GM21526 (cell line): ENCODE data around the gene OR5H14.
A peak's percentile ranks its signal among the peaks of the same experiment; 100 is the strongest.
"Not testable (repeated sequence)": the region's sequence is repeated elsewhere in the genome, so short reads cannot be mapped to it uniquely, and the experiment has no call there.

ENCODE experiments used
- ATAC-seq: cut with Tn5 transposase; IDR thresholded peaks from one replicate; pipeline ENCODE4 v1.9.1; 2021; ENCODE audit warnings: moderate library complexity; ENCODE audit not compliant: unreplicated experiment, low FRiP score

The OR5H14 gene

DNA sequence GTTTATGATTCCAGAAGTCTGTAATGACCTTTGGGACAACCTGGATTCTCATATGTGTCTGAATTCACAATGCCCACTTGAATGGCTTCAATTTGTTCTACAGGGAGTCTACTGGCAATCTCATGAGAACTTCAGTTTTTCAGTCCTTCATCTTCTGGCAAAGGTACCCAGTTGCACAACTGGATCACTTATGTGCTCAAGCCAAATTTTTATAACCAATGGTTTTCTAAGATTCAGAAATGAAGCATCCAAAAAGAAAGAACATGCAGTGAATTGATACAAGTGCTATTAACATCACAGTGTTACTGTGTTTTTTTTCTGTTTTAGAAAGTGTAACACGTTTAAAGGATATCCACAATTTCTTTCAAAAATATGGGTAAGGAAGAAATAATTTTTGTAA, at the start of gene OR5H14:
Gene OR5H14, plus strand, starts transcription at position 301 of the 400 bp plus-strand sequence. CDS start 1,907 bp downstream, outside the sequence.
- no peak for ATAC-seq

DNA sequence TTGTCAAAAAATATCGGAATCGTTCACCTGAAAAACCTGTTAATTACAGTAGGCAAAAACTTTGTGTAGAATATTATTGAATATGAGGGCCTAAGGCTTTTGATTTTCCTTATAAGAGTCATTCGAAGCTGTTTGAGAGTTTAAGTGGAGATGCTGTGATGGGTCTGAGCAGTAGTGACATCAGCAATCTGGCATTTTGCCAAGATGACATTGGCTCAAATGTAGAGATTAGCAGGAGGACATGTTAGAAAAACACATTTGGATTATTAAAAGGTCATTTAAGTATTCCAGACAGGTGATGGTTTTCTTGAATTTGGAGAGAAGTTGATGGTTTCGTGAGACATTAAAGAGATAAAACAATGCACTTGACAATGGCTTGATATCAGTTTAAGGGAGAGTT, 47.4 kb upstream of the OR5H14 start:
- no peak for ATAC-seq

DNA sequence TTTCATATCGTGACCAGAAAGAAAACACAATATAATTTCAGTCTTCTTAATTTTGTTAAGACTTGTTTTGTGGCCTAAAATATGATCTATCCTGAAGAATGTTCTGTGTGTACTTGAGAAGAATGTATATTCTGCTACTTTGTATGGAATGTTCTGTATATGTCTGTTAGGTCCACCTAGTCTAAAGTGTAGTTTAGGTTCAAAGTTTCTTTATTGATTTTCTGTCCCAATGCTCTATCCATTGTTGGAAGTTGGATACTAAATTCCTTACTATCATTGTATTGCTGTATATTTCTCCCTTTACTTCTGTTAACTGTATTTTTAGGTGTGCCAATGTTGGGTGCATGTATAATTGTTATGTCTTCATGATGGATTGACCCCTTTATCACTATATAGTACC, 39.1 kb upstream of the OR5H14 start:
- ATAC-seq = no peak

DNA sequence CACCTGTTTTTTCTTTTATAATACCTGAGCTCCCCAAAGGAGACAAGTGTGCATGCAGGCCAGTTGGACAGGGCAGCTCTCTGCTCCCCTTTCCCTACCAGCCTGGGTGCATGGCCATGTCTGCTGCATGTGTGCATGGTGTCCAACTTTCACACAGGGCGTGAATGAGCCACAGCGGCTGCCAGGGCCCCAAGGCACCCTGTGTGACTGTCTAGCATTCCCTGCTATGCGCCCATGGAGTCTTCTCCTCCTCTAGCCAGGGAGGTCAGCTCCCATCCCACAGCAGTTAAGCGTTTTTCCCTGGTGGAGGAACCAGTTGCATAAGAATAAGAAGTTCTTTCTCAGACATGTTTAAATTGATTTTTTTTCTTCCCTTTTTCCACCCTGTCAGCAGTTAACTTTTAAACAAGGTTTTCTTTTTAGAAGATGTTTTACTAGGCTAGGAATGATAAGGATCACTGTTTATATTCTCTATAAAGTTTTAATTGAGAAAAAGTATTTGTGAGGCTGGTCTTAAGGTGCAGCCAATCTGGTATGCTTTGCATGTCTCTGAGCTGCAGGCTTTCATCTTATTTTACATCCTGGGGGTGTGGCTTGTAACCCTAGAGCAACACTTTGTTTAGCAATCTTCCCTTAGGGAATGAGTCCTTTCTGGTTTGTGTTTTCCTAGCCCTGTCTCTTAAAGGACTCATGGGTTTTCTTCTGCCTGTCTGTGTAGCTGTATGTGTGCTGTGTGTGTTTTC, 37.3 kb upstream of the OR5H14 start:
- no peak for ATAC-seq

DNA sequence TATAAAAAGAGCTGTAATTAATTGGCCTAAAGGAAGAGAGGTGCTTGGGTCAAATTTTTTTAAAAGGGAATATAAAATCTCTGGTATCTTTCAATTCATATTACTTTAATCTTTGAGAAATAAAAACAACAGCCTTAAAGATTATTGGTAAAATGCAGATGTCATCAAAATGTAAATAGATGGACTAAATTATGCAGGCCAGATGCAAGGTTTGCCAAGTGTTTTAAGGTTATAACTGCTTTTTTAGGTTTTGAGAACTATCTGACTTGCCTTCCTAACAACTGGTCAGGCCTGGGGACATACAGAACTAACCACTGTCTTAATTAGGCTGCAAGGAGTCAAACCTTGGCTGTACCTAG, 36.8 kb upstream of the OR5H14 start:
- no peak for ATAC-seq

DNA sequence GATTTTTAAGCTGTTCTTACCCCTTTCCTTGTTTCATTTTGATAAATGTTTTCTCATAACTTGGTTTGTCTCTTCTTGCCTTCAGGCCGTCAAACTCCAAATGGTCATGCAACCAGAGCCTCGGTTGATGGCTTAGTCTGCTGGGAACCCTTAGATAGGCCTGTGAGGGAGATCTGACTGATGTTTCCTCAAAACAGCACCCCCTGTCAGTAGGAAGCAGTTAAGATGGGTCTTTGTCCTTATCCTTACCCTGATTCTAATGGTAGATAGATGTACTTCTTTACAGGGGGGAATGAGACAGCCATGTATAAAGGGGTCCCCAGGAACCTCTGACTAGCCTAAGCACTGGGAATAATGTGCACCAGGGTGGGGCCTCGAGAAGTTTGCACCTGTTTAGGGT, 33.0 kb upstream of the OR5H14 start:
- ATAC-seq = no peak

DNA sequence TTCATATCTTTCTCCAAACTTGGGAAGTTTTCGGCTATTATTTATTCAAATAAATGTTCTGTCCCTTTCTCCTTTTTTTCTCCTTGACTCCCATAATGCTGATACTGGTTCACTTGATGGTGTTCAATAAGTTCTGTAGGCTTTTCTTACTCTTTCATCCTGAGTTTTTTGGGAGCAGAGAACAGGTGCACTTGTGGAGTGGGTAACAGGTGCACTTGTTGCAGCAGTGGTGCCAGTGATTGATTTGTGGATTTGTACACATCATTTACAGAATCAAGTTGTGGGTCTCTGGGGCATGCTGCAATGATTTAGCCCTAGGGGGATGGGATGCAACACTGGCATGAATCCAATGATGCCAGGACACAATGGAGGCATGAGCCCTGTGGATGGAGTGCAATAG, 31.6 kb upstream of the OR5H14 start:
- ATAC-seq = no peak

DNA sequence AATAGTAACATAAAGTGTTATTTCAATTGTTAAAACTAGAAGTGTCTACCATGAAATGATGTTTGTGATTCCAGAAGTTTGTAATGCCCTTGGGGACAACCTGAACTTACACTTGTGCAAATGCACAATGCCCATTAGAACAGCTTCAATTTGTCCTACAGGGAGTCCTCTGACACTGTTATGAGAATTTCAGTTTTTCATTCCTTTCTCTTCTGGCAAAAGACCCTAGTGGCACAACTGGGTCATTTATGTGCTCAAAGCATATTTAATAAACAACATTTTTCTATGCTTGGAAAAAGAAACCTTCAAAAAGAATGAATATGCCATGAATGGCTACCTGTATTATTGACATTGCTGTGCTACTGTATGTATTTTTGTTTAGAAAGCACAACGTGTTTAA, 16.9 kb upstream of the OR5H14 start, which contains the start of gene OR5H1:
Gene OR5H1, plus strand, starts transcription at position 301 of the 400 bp plus-strand sequence. CDS start 1,977 bp downstream, outside the sequence.
- no peak for ATAC-seq

DNA sequence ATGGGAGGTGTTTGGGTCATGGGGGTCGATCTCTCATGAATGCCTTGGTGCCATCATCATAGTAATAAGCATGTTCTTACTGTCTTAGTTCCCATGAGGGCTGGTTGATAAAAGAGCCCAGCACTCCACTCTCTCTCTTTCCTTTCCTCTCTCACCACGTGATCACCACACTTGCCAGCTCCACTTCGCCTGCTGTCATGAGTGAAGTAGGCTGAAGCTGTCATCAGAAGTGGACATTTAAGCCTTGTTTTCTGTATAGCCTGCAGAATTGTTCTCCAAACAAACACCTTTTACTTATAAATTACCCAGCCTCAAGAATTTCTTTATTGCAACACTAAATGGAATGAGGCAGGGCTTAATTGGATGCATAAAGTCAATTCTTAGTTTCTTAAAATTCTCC, 10.6 kb upstream of the OR5H14 start:
- no peak for ATAC-seq

DNA sequence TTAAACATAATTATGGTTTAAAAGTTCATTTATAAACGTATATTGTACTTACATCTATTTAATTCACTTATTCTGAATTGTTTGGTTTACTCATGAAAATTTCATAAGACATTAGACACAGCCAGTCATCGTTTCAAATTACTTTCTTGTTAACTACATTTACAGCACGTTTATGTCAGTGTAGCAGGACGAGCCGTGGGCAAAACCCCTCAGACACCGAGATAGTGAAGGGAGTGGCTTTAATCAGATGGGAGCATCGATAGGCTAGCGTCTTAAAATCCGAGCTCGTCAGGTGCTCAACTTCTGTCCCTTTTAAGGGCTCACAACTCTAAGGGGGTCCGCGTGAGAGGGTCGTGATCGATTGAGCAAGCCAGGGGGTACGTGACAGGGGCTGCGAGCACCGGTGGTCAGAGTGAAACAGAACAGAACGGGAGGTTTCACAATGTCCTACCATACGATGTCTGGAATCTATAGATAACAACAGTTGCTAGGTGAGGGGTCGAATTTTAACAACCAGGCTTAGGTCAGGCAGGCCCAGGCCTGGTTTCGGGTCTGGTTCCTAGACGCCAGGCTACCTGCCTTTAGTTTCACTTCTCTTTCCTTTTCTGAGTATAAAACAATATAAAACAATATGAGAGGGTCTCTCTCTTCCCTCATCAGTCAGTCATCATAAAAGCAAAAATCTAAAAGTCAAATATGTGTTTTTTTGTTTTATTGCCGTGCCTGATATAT, 9.3 kb upstream of the OR5H14 start:
- ATAC-seq = not testable (repeated sequence)

DNA sequence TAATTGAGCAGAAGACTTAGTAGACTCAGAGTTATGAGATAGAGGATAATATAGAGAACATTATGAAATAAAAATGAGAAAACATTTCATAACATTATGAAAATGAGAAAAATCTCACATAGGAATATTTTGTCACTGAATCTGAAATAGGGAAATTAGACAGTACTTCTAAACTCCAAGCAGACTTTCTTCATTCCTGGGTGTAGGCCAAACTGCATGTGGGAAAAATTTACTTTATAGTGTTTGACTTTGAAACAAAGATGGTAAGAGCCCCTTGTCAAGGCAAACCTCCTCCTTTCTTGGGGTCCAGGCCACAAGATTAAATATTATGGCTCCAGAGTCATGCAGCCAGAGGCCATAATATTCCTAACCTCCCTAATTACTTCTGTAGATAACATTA, 6.7 kb upstream of the OR5H14 start:
- no peak for ATAC-seq

DNA sequence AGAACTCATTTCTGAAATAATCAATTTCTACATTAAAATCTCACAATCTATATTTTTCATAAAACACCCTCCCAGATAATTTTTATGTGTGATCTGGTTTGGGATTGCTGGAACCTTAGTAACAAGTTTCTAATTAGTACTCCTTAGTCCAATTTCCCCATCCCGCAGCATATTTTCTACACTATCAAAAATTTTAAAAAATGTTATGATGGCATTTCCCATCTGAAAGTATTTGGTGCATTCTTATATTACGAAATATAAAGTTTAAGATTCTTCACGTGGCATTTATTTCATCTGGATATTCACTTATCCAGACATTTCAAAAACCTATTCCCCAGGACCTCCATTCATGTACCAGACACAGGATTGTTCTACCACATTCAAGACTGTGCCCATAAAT, 1.5 kb downstream of the OR5H14 start:
- no peak for ATAC-seq

DNA sequence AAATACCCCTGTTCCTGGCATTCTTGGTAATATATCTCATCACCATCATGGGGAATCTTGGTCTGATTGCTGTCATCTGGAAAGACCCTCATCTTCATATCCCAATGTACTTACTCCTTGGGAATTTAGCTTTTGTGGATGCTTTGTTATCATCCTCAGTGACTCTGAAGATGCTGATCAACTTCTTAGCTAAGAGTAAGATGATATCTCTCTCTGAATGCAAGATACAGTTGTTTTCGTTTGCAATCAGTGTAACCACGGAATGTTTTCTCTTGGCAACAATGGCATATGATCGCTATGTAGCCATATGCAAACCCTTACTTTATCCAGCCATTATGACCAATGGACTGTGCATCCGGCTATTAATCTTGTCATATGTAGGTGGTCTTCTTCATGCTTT, 2.2 kb downstream of the OR5H14 start:
- not testable (repeated sequence) for ATAC-seq

DNA sequence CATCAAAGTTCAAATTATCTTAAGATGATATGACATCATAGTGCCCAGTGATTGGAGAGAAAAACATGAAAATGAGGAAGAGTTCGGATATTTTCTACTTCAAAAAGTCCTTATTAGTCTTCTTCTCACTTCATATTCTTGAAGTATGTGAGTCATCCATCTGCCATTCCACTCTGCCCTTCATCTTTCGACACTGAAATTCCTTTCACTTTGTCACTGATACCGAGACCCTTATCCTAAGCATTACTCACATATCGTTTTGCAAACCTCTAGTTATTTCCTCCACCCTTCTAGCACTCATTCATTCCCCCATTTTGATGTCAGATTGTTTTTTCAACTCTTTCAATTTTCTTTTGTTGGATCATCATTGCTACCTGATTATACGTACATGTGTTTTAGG, 4.0 kb downstream of the OR5H14 start:
- ATAC-seq = no peak

DNA sequence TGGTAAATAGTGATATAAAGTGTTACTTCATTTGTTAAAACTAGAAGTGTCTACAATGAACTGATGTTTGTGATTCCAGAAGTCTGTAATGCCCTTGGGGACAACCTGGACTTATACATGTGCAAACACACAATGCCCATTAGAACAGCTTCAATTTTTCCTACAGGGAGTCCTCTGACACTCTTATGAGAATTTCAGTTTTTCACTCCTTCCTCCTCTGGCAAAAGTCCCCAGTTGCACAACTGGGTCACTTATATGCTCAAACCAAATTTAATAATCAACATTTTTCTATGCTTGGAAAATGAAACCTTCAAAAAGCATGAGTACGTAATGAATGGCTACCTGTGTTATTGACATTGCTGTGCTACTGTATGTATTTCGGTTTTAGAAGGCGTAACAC, 19.1 kb downstream of the OR5H14 start, which contains the start of gene OR5H15:
Gene OR5H15, plus strand, starts transcription at position 301 of the 400 bp plus-strand sequence. CDS start 2,004 bp downstream, outside the sequence.
- ATAC-seq = no peak

DNA sequence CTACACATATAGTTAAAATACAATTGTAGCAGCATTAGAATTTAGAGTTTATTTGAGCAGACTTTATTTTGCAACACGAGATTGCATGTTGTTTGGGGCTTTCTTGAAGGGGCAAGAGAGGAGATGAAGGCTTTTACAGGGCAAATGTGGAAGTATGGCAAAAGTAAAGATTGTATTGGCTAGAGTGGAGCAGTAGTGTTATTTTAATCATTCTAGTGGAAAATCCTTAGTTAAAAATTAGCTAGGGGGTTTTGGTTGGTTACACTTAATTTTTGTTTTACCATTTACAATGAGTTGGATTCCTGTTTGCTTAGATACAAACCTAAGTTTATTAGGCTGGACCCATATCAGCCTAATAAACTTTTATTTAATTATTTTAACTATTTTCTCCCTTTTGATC, 23.8 kb downstream of the OR5H14 start:
- no peak for ATAC-seq

DNA sequence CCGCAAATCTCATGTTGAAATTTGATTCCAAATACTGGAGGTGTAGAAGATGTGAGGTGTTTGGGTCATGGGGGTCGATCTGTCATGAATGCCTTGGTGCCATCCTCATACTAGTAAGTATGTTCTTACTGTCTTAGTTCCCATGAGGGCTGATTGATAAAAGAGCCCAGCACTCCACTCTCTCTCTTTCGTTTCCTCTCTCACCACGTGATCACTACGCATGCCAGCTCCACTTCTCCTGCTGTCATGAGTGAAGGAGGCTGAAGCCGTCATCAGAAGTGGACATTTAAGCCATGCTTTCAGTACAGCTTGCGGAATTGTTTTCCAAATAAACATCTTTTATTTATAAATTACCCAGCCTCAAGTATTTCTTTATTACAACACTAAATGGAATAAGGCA, 25.3 kb downstream of the OR5H14 start:
- ATAC-seq = no peak

DNA sequence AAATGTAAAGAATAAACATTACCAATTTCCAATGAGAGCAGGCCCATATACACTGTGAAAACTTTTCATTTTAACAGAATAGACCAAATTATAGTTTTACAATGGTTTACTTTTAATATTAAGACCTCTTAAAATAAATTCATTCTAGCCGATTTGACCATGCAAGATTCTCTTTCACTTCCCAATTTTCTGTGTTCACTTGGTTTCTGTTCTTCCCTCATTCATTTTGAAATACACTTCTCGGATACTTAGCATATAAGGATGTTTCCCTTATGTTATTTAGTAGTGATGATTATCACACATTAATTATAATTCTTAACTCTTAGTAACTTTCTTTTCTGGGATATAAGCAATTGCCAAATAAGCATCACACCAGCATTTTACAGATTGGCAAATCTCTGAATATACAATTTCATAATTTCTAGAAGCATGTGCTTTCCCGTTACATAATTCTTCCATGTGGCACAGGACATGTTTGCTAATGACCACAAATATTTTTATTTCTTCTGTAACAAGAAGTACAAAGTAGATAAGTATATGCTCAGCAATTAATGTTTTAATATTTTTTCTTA, 33.1 kb downstream of the OR5H14 start:
- ATAC-seq = no peak

DNA sequence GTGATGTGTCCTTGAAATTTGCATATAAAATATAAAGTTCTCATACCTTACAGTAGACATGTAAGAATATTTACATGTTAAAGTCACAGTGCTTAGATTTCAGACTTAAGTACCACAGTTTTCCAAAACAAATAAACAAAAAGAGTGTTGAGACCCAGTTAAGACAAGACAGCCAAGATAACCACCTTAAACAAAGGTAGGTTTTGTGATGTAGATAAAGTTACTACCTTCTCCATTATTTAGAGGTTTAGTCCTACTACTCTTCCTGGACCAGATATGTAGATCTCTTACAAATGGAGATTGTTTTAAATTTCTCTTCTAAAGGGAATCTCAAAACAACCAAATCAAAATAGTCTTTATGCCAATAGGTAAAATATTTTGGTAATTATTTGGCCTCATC, 34.9 kb downstream of the OR5H14 start:
- no peak for ATAC-seq

DNA sequence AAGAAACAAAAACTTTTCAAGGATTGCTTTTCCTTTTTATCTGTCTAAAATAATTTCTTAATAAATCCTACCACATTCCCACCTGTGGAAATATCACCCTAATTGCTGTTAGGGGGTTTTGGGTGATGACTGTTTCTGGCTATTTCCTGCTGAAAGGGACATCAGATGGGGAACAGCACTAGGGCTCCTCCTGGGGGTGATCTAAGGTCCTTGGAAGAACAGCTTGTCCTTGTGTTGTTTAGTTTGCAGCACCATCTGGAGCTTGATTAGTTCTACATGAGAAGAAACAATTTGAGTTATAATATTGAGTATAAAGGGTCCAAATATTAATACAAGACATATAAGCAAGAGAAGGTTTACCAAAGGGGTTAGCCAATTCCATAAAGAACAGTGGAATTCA, 37.9 kb downstream of the OR5H14 start:
- no peak for ATAC-seq

DNA sequence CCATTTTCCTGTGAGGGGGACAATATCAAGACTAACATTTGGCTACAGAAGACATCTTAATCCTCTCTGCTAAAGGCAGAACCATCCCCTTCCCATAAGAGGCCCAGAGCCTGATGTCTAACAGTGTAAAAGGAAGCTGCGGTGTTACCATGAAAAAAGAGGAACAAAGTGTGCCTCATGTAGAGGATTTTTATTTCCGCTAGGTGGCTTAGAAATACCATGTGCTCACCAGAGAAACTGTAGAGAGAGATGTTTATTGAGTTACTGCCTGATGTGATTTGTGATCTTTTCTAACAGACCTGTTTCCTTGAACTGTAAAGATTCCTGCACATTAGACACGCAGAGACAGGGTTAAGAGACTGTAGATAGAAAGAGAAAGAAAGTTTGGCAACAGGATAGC, 41.3 kb downstream of the OR5H14 start:
- ATAC-seq = peak; percentile 99

DNA sequence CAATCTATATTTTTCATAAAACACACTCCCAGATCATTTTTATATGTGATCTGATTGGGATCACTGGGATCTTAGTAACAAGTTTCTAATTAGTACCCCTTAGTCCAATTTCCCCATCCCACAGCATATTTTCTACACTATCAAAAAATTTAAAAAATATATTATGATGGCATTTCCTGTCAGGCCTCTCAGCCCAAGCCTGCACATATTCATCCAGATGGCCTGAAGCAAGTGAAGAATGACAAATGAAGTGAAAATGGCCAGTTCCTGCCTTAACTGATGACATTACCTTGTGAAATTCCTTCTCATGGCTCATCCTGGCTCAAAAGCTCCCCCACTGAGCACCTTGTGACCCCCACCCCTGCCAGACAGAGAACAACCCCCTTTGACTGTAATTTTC, 43.6 kb downstream of the OR5H14 start:
- ATAC-seq = not testable (repeated sequence)
